Duodenal mucosa (tissue), 2 donors: ENCODE measurements around the gene EVA1A.

Experiments
- H3K27ac ChIP-seq: one replicate; pipeline ENCODE4 v1.7.0; 2013; ENCODE audit warnings: low read depth, low read length
- H3K27me3 ChIP-seq, 2 donors: one replicate each; pipeline ENCODE4 v1.7.0; 2013; ENCODE audit warnings: low read length in 2 of 2, control low read depth in 1 of 2; ENCODE audit not compliant: insufficient read depth in 2 of 2, control insufficient read depth in 1 of 2
- H3K36me3 ChIP-seq, 2 donors: one replicate each; pipeline ENCODE4 v1.7.0; 2013; ENCODE audit warnings: low read length in 2 of 2, control low read depth in 1 of 2; ENCODE audit not compliant: insufficient read depth in 2 of 2, control insufficient read depth in 1 of 2
- H3K4me1 ChIP-seq, 2 donors: one replicate each; pipeline ENCODE4 v1.7.0; 2013; ENCODE audit warnings: low read length in 2 of 2, control low read depth in 1 of 2; ENCODE audit not compliant: insufficient read depth in 2 of 2, control insufficient read depth in 1 of 2
- H3K4me3 ChIP-seq, 2 donors: one replicate each; pipeline ENCODE4 v1.7.0; 2013; ENCODE audit warnings: low read length in 2 of 2, low read depth in 1 of 2
- H3K9ac ChIP-seq, 2 donors: one replicate each; pipeline ENCODE4 v1.7.0; 2013; ENCODE audit warnings: low read length in 2 of 2, low read depth in 1 of 2
- H3K9me3 ChIP-seq, 2 donors: one replicate each; pipeline ENCODE4 v1.7.0; 2013; ENCODE audit warnings: low read length in 2 of 2, control low read depth in 1 of 2; ENCODE audit not compliant: control insufficient read depth in 1 of 2

The EVA1A gene

GRCh38 chr2:75589391-75590105 lies 28.8 kb upstream of the EVA1A start:
- Histone ChIP-seq H3K9me3 (no peaks in the 10 kb centered on the region), H3K9ac (no peak overlapping the region), H3K27ac (no peak overlapping the region), H3K4me3 (no peak overlapping the region), H3K4me1 (no peaks in the 10 kb centered on the region), H3K36me3 (no peaks in the 10 kb centered on the region), H3K27me3 (no peaks in the 10 kb centered on the region)

- no peak overlapping the region for H3K27ac ChIP-seq
- no peak overlapping the region for H3K9ac ChIP-seq
- no peaks in the 10 kb centered on the region for H3K27me3 ChIP-seq
- H3K36me3 ChIP-seq, result no peaks in the 10 kb centered on the region
- no peak overlapping the region for H3K4me3 ChIP-seq
- no peaks in the 10 kb centered on the region for H3K9me3 ChIP-seq
- H3K4me1 ChIP-seq, result no peaks in the 10 kb centered on the region
Observed at GRCh38 chr2:75587954-75588587, 27.3 kb upstream of the EVA1A start.

- Histone ChIP-seq H3K4me3 (no peak overlapping the region), H3K27me3 (no peaks in the 10 kb centered on the region), H3K9me3 (no peaks in the 10 kb centered on the region), H3K4me1 (no peaks in the 10 kb centered on the region), H3K9ac (no peak overlapping the region), H3K27ac (no peak overlapping the region), H3K36me3 (no peaks in the 10 kb centered on the region)
Observed at GRCh38 chr2:75586971-75587370, 26.2 kb upstream of the EVA1A start.

GRCh38 chr2:75582840-75583239 lies 22.1 kb upstream of the EVA1A start:
- Histone ChIP-seq H3K4me3 (no peak overlapping the region), H3K4me1 (no peaks in the 10 kb centered on the region), H3K27me3 (no peaks in the 10 kb centered on the region), H3K27ac (no peak overlapping the region), H3K36me3 (no peaks in the 10 kb centered on the region), H3K9ac (no peak overlapping the region), H3K9me3 (no peaks in the 10 kb centered on the region)

GRCh38 chr2:75580606-75581005 lies 19.9 kb upstream of the EVA1A start:
- Histone ChIP-seq H3K9ac (no peak overlapping the region), H3K4me3 (no peak overlapping the region), H3K27ac (no peak overlapping the region), H3K36me3 (no peaks in the 10 kb centered on the region), H3K4me1 (no peaks in the 10 kb centered on the region), H3K27me3 (no peaks in the 10 kb centered on the region), H3K9me3 (no peaks in the 10 kb centered on the region)

GRCh38 chr2:75580156-75580555 lies 19.4 kb upstream of the EVA1A start:
- Histone ChIP-seq H3K27me3 (no peaks in the 10 kb centered on the region), H3K9ac (no peak overlapping the region), H3K9me3 (no peaks in the 10 kb centered on the region), H3K27ac (no peak overlapping the region), H3K4me1 (no peaks in the 10 kb centered on the region), H3K4me3 (no peak overlapping the region), H3K36me3 (no peaks in the 10 kb centered on the region)

GRCh38 chr2:75579186-75579585 lies 18.4 kb upstream of the EVA1A start:
- H3K4me3 ChIP-seq, result no peak overlapping the region
- no peaks in the 10 kb centered on the region for H3K9me3 ChIP-seq

GRCh38 chr2:75577280-75577679 lies 16.5 kb upstream of the EVA1A start:
- H3K27ac ChIP-seq, result no peak overlapping the region
- no peaks in the 10 kb centered on the region for H3K9me3 ChIP-seq

More at GRCh38 chr2:75579186-75579585, 18.4 kb upstream of the EVA1A start:
- H3K9ac ChIP-seq, result no peak overlapping the region
- no peaks in the 10 kb centered on the region for H3K36me3 ChIP-seq
- H3K4me1 ChIP-seq, result no peaks in the 10 kb centered on the region
- no peak overlapping the region for H3K27ac ChIP-seq
- H3K27me3 ChIP-seq, result no peaks in the 10 kb centered on the region

GRCh38 chr2:75574106-75574505 lies 13.4 kb upstream of the EVA1A start:
- Histone ChIP-seq H3K4me3 (no peak overlapping the region), H3K27me3 (no peaks in the 10 kb centered on the region), H3K4me1 (peaks cover 0 to 6% of the 10 kb centered on the region in 2 donors), H3K27ac (no peak overlapping the region), H3K9me3 (no peaks in the 10 kb centered on the region), H3K9ac (no peak overlapping the region), H3K36me3 (no peaks in the 10 kb centered on the region)

More at GRCh38 chr2:75577280-75577679, 16.5 kb upstream of the EVA1A start:
- H3K9ac ChIP-seq, result no peak overlapping the region
- H3K4me1 ChIP-seq, result no peaks in the 10 kb centered on the region
- no peaks in the 10 kb centered on the region for H3K36me3 ChIP-seq
- no peak overlapping the region for H3K4me3 ChIP-seq
- H3K27me3 ChIP-seq, result no peaks in the 10 kb centered on the region

- Histone ChIP-seq H3K4me1 (peaks cover 0 to 6% of the 10 kb centered on the region in 2 donors), H3K36me3 (no peaks in the 10 kb centered on the region), H3K27me3 (no peaks in the 10 kb centered on the region), H3K4me3 (no peak overlapping the region), H3K27ac (no peak overlapping the region), H3K9ac (no peak overlapping the region), H3K9me3 (no peaks in the 10 kb centered on the region)
Observed at GRCh38 chr2:75573145-75573878, 12.6 kb upstream of the EVA1A start.
